GM18498 (cell line): ENCODE measurements around the gene KL.
A peak's percentile ranks its signal among the peaks of the same experiment; 100 is the strongest.

ENCODE experiments used
- ATAC-seq: cut with Tn5 transposase; IDR thresholded peaks from one replicate; pipeline ENCODE4 v1.9.1; 2021; ENCODE audit warnings: mild to moderate bottlenecking, moderate library complexity; ENCODE audit not compliant: unreplicated experiment

KL gene

GRCh38 chr13:33033986-33034385 is 17.8 kb downstream of the KL start:
- peak; percentile 6 for ATAC-seq

- ATAC-seq, result no peak
These were observed 18.8 kb downstream of the KL start for GRCh38 chr13:33034882-33035520.

- no peak for ATAC-seq
These were observed 21.4 kb downstream of the KL start for GRCh38 chr13:33037673-33038072.

- ATAC-seq, result no peak
These were observed 23.9 kb downstream of the KL start for GRCh38 chr13:33040090-33040489.

GRCh38 chr13:33045851-33046592 is 29.8 kb downstream of the KL start:
- no peak for ATAC-seq

GRCh38 chr13:33050161-33050560 is 33.9 kb downstream of the KL start:
- ATAC-seq, result no peak

- no peak for ATAC-seq
These were observed 35.4 kb downstream of the KL start for GRCh38 chr13:33051632-33052031.

GRCh38 chr13:33052506-33053280 is 36.5 kb downstream of the KL start:
- ATAC-seq, result no peak

GRCh38 chr13:33053397-33054066 is 37.3 kb downstream of the KL start:
- ATAC-seq, result no peak

- ATAC-seq, result peak; percentile 73
These were observed 41.0 kb downstream of the KL start for GRCh38 chr13:33057019-33057780.

GRCh38 chr13:33058776-33059327 is 42.6 kb downstream of the KL start:
- no peak for ATAC-seq

- ATAC-seq, result no peak
These were observed 44.6 kb downstream of the KL start for GRCh38 chr13:33060815-33061214.

GRCh38 chr13:33066329-33066728 is 50.1 kb downstream of the KL start:
- no peak for ATAC-seq

GRCh38 chr13:33069365-33069764 is 53.1 kb downstream of the KL start:
- no peak for ATAC-seq

- no peak for ATAC-seq
These were observed 54.5 kb downstream of the KL start for GRCh38 chr13:33070713-33071112.

GRCh38 chr13:33072282-33072681 is 56.1 kb downstream of the KL start:
- no peak for ATAC-seq

- no peak for ATAC-seq
These were observed 56.5 kb downstream of the KL start for GRCh38 chr13:33072759-33073158.

- ATAC-seq, result no peak
These were observed 57.1 kb downstream of the KL start for GRCh38 chr13:33073338-33073737.

- ATAC-seq, result no peak
These were observed 60.1 kb downstream of the KL start for GRCh38 chr13:33076001-33076992.
